ENCODE data around the gene NOP53. TPM values are rescaled to one million over a fixed set of nuclear protein-coding genes. Genes with fewer than 3 reads are reported as not detected.
"Not testable (repeated sequence)": the region's sequence is repeated elsewhere in the genome, so short reads cannot be mapped to it uniquely, and the experiment has no call there.

Gene NOP53
- total RNA-seq, 1 donor from 2014 or later, result 89.9 TPM

DNA sequence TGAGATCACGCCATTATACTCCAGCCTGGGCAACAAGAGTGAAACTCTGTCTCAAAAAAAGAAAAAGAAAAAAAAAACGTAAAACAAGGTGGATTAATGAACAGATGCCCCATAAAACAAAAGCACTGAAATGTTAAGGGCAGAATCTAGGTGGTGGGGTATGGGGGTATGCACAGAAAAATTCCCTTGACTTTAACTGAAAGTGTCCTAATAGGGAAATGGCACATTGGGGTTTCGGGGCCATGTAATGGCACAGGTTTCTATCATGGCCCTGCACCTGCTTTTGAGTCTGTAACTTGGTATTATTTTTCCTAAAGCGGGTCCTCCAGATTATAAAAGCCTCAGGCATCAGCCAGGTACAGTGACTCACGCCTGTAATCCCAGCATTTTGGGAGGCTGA, 16.2 kb downstream of the NOP53 start:
- Histone ChIP-seq H2AFZ (ENCODE audit: low read depth, low read length) (no peak overlapping the region), H3K4me1 (ENCODE audit: insufficient read depth, low read length) (no peaks in the 10 kb centered on the region), H3K4me2 (ENCODE audit: low read length) (no peak overlapping the region), H3K4me3 (ENCODE audit: insufficient read depth, low read depth, low read length) (no peak overlapping the region), H3K79me2 (ENCODE audit: insufficient read depth, low read length) (no peaks in the 10 kb centered on the region), H3K9ac (ENCODE audit: low read length) (no peak overlapping the region), H3K27me3 (ENCODE audit: insufficient read depth, low read length) (peaks cover 1% of the 10 kb centered on the region), H3K9me3 (ENCODE audit: insufficient read depth, low read depth, low read length) (no peaks in the 10 kb centered on the region), H4K20me1 (ENCODE audit: insufficient read depth, low read length) (peaks cover 27% of the 10 kb centered on the region), H3K36me3 (ENCODE audit: insufficient read depth, low read length) (peaks cover 8% of the 10 kb centered on the region), H3K27ac (ENCODE audit: low read depth, low read length) (no peak overlapping the region)
- TF ChIP-seq EZH2 (IDR thresholded peaks at IDR 0.05; ENCODE audit: insufficient read depth, low read length), result no peak
- TF ChIP-seq, protein P1, sequence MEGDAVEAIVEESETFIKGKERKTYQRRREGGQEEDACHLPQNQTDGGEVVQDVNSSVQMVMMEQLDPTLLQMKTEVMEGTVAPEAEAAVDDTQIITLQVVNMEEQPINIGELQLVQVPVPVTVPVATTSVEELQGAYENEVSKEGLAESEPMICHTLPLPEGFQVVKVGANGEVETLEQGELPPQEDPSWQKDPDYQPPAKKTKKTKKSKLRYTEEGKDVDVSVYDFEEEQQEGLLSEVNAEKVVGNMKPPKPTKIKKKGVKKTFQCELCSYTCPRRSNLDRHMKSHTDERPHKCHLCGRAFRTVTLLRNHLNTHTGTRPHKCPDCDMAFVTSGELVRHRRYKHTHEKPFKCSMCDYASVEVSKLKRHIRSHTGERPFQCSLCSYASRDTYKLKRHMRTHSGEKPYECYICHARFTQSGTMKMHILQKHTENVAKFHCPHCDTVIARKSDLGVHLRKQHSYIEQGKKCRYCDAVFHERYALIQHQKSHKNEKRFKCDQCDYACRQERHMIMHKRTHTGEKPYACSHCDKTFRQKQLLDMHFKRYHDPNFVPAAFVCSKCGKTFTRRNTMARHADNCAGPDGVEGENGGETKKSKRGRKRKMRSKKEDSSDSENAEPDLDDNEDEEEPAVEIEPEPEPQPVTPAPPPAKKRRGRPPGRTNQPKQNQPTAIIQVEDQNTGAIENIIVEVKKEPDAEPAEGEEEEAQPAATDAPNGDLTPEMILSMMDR (IDR thresholded peaks at IDR 0.05; ENCODE audit: insufficient read depth, low read depth, low read length), result no peak
- Mint-ChIP-seq H3K4me1 (ENCODE audit: low read depth, unreplicated experiment) (peaks cover 7% of the 10 kb centered on the region), H3K27ac (ENCODE audit: unreplicated experiment) (no peak overlapping the region), H3K9me3 (ENCODE audit: unreplicated experiment) (peaks cover 2% of the 10 kb centered on the region), H3K4me3 (ENCODE audit: unreplicated experiment) (no peak overlapping the region), H3K36me3 (ENCODE audit: low read depth, unreplicated experiment) (peaks cover 24% of the 10 kb centered on the region), H3K27me3 (ENCODE audit: low read depth, unreplicated experiment) (no peaks in the 10 kb centered on the region)
- FAIRE-seq (no peak), DNase-seq (ENCODE audit: low read depth) (no peak)

DNA sequence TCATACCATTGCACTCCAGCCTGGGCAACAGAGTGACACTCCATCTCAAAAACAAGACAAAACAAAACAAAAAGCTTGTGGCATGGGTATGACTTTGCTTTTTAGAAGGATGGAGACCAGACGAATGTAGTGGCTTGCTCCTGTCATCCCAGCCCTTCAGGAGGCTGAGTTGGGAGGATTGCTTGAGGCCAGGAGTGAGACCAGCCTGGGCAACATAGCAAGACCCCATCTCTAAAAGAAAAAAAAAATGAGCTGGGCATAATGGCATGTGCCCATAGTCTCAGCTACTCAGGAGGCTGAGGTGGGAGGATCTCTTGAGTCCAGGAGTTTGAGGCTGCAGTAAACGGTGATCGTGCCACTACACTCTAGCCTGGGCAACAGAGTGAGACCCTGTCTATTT, 16.8 kb downstream of the NOP53 start:
- peaks cover 4% of the 10 kb centered on the region for H3K27me3 ChIP-seq (ENCODE audit: insufficient read depth, low read length)
- FAIRE-seq (no peak), DNase-seq (ENCODE audit: low read depth) (no peak)
- Mint-ChIP-seq H3K4me3 (ENCODE audit: unreplicated experiment) (no peak overlapping the region), H3K36me3 (ENCODE audit: low read depth, unreplicated experiment) (peaks cover 21% of the 10 kb centered on the region), H3K27ac (ENCODE audit: unreplicated experiment) (no peak overlapping the region), H3K4me1 (ENCODE audit: low read depth, unreplicated experiment) (peaks cover 7% of the 10 kb centered on the region), H3K27me3 (ENCODE audit: low read depth, unreplicated experiment) (no peaks in the 10 kb centered on the region), H3K9me3 (ENCODE audit: unreplicated experiment) (peaks cover 4% of the 10 kb centered on the region)
- H4K20me1 ChIP-seq (ENCODE audit: insufficient read depth, low read length), result peaks cover 27% of the 10 kb centered on the region
- H3K4me2 ChIP-seq (ENCODE audit: low read length), result no peak overlapping the region
- no peaks in the 10 kb centered on the region for H3K79me2 ChIP-seq (ENCODE audit: insufficient read depth, low read length)
- no peak overlapping the region for H3K27ac ChIP-seq (ENCODE audit: low read depth, low read length)
- H3K4me1 ChIP-seq (ENCODE audit: insufficient read depth, low read length), result no peaks in the 10 kb centered on the region
- H3K9me3 ChIP-seq (ENCODE audit: insufficient read depth, low read depth, low read length), result no peaks in the 10 kb centered on the region
- H3K9ac ChIP-seq (ENCODE audit: low read length), result no peak overlapping the region
- H3K36me3 ChIP-seq (ENCODE audit: insufficient read depth, low read length), result peaks cover 8% of the 10 kb centered on the region
- TF ChIP-seq EZH2 (IDR thresholded peaks at IDR 0.05; ENCODE audit: insufficient read depth, low read length), result no peak
- TF ChIP-seq, protein P1 (IDR thresholded peaks at IDR 0.05; ENCODE audit: insufficient read depth, low read depth, low read length), result no peak
- H3K4me3 ChIP-seq (ENCODE audit: insufficient read depth, low read depth, low read length), result no peak overlapping the region
- no peak overlapping the region for H2AFZ ChIP-seq (ENCODE audit: low read depth, low read length)

DNA sequence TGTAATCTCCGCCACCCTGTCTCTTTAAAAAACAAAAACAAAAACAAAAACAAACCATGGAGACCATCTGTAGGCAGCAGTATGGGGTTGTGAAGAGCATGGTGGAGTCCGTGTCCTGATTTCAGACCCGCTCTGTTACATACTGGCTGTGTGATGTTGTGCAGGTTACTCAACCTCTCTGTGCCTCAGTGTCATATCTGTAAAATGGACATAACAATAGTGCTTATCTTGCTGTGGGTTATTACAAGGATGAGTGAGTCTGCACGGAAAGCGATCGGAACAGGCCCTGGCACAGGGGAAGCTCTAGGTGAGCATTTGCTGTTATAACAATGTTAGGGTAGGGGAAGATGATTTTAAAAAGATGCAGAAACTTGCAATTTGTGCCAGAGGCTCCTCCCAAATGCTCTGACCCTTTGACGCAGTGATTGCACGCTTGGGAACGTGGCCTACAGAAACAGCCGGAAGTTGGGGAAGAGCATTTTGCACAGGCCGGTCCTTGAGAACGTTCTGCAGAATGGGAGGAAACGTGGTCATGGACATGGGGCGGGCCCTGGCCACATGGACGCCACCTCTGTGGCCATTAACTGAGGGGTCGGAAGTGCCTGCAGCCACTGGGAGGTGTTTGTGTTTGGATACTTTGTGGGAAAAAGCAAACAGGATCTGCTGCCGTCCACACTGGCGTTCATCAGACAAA, 17.4 kb downstream of the NOP53 start:
- no peak for FAIRE-seq
- H3K27ac ChIP-seq (ENCODE audit: low read depth, low read length), result no peak overlapping the region
- H3K9ac ChIP-seq (ENCODE audit: low read length), result no peak overlapping the region
- no peak for DNase-seq (ENCODE audit: low read depth)
- peaks cover 21% of the 10 kb centered on the region for H4K20me1 ChIP-seq (ENCODE audit: insufficient read depth, low read length)
- no peaks in the 10 kb centered on the region for H3K79me2 ChIP-seq (ENCODE audit: insufficient read depth, low read length)
- H3K4me3 ChIP-seq (ENCODE audit: insufficient read depth, low read depth, low read length), result no peak overlapping the region
- no peak overlapping the region for H2AFZ ChIP-seq (ENCODE audit: low read depth, low read length)
- H3K27me3 ChIP-seq (ENCODE audit: insufficient read depth, low read length), result peaks cover 6% of the 10 kb centered on the region
- H3K4me2 ChIP-seq (ENCODE audit: low read length), result no peak overlapping the region
- H3K27ac Mint-ChIP-seq (ENCODE audit: unreplicated experiment), result no peak overlapping the region
- peaks cover 6% of the 10 kb centered on the region for H3K36me3 ChIP-seq (ENCODE audit: insufficient read depth, low read length)
- no peak overlapping the region for H3K4me3 Mint-ChIP-seq (ENCODE audit: unreplicated experiment)
- H3K4me1 Mint-ChIP-seq (ENCODE audit: low read depth, unreplicated experiment), result peaks cover 7% of the 10 kb centered on the region
- no peaks in the 10 kb centered on the region for H3K27me3 Mint-ChIP-seq (ENCODE audit: low read depth, unreplicated experiment)
- no peaks in the 10 kb centered on the region for H3K9me3 ChIP-seq (ENCODE audit: insufficient read depth, low read depth, low read length)
- H3K9me3 Mint-ChIP-seq (ENCODE audit: unreplicated experiment), result peaks cover 7% of the 10 kb centered on the region
- H3K4me1 ChIP-seq (ENCODE audit: insufficient read depth, low read length), result no peaks in the 10 kb centered on the region
- peaks cover 15% of the 10 kb centered on the region for H3K36me3 Mint-ChIP-seq (ENCODE audit: low read depth, unreplicated experiment)
- TF ChIP-seq, protein P1 (IDR thresholded peaks at IDR 0.05; ENCODE audit: insufficient read depth, low read depth, low read length), result no peak
- no peak for TF ChIP-seq EZH2 (IDR thresholded peaks at IDR 0.05; ENCODE audit: insufficient read depth, low read length)

DNA sequence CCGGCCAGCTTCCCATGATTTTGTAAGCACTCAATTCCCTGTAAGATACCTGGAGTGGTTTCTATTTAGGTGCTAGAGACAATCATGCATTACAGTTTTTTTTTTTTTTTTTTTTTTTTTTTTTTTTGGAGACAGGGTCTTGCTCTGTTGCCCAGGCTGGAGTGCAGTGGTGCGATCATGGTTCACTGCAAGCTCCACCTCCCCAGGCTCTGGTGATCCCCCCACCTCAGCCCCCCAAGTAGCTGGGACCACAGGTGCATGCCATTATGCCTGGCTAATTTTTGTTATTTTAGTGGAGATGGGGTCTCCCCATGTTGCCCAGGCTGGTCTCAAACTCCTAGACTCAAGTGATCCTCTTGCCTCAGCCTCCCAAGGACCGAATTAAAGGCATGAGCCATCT, 19.4 kb downstream of the NOP53 start:
- H3K9ac ChIP-seq (ENCODE audit: low read length); H2AFZ ChIP-seq (ENCODE audit: low read depth, low read length); H3K27me3 Mint-ChIP-seq (ENCODE audit: low read depth, unreplicated experiment); H3K27ac ChIP-seq (ENCODE audit: low read depth, low read length); H3K4me3 ChIP-seq (ENCODE audit: insufficient read depth, low read depth, low read length); H3K79me2 ChIP-seq (ENCODE audit: insufficient read depth, low read length); H3K9me3 Mint-ChIP-seq (ENCODE audit: unreplicated experiment); H3K36me3 Mint-ChIP-seq (ENCODE audit: low read depth, unreplicated experiment); H3K4me1 ChIP-seq (ENCODE audit: insufficient read depth, low read length); H3K27me3 ChIP-seq (ENCODE audit: insufficient read depth, low read length); FAIRE-seq; H3K4me3 Mint-ChIP-seq (ENCODE audit: unreplicated experiment); H3K9me3 ChIP-seq (ENCODE audit: insufficient read depth, low read depth, low read length); H4K20me1 ChIP-seq (ENCODE audit: insufficient read depth, low read length); DNase-seq (ENCODE audit: low read depth); H3K36me3 ChIP-seq (ENCODE audit: insufficient read depth, low read length); H3K4me1 Mint-ChIP-seq (ENCODE audit: low read depth, unreplicated experiment); H3K27ac Mint-ChIP-seq (ENCODE audit: unreplicated experiment); H3K4me2 ChIP-seq (ENCODE audit: low read length): not testable (repeated sequence)

Data from astrocyte (in vitro differentiated cells and primary cell).